SU-DHL-6 (cell line): ENCODE data around the gene SNX4.

Experiments
- H2AFZ ChIP-seq: fragments of 200-600 bp; sonication (generic); 2 replicates; pipeline ENCODE4 v1.6.1; 2014; ENCODE audit warnings: low read depth, mild to moderate bottlenecking, moderate library complexity, mixed read lengths, antibody characterized with exemption, low read length; ENCODE audit not compliant: severe bottlenecking
- H3F3A ChIP-seq: fragments of 200-600 bp; shearing (Covaris generic); 2 replicates; pipeline ENCODE4 v1.6.0; 2016; ENCODE audit warnings: antibody characterized with exemption, mild to moderate bottlenecking; ENCODE audit not compliant: insufficient read depth
- H3K27ac ChIP-seq: fragments of 200-600 bp; sonication (generic); 2 replicates; pipeline ENCODE4 v1.5.1; 2016; ENCODE audit warnings: low read depth, mild to moderate bottlenecking, low read length, moderate library complexity, mixed read lengths
- H3K27me3 ChIP-seq: fragments of 200-600 bp; sonication (generic), shearing (Covaris generic); 2 replicates; pipeline ENCODE4 v1.6.0; 2014; ENCODE audit warnings: mild to moderate bottlenecking, low read length
- H3K36me3 ChIP-seq: fragments of 200-600 bp; sonication (generic); 2 replicates; pipeline ENCODE4 v1.6.1; 2014; ENCODE audit warnings: mild to moderate bottlenecking, low read length, mixed read lengths
- H3K4me2 ChIP-seq: fragments of 300-600, 200-600 bp; shearing (Covaris generic), sonication (generic); 2 replicates; pipeline ENCODE4 v1.6.0; 2014; ENCODE audit warnings: low read length, low read depth, mild to moderate bottlenecking; ENCODE audit not compliant: poor library complexity, severe bottlenecking
- H3K4me3 ChIP-seq: fragments of 200-600 bp; sonication (generic); 2 replicates; pipeline ENCODE4 v1.5.1; 2014; ENCODE audit warnings: antibody characterized with exemption, low read length, mild to moderate bottlenecking, mixed read lengths; ENCODE audit not compliant: insufficient read depth, poor library complexity, severe bottlenecking
- H3K79me2 ChIP-seq: fragments of 200-600 bp; sonication (generic); 2 replicates; pipeline ENCODE4 v1.6.1; 2014; ENCODE audit warnings: mild to moderate bottlenecking, low read length, moderate library complexity; ENCODE audit not compliant: insufficient read depth
- H3K9ac ChIP-seq: fragments of 200-600 bp; sonication (generic); 2 replicates; pipeline ENCODE4 v1.7.0; 2014; ENCODE audit warnings: mild to moderate bottlenecking, low read length
- H3K9me2 ChIP-seq: fragments of 200-600 bp; sonication (generic); replicated peaks from 2 replicates; pipeline ENCODE4 v1.6.1; 2014; ENCODE audit warnings: low read length; ENCODE audit not compliant: insufficient read depth
- H3K9me3 ChIP-seq: fragments of 200-600 bp; sonication (generic); 2 replicates; pipeline ENCODE4 v1.6.1; 2014; ENCODE audit warnings: low read length, mixed read lengths; ENCODE audit not compliant: insufficient read depth
- H4K20me1 ChIP-seq: fragments of 200-600 bp; sonication (generic); 2 replicates; pipeline ENCODE4 v1.6.1; 2014; ENCODE audit warnings: low read depth, mild to moderate bottlenecking, antibody characterized with exemption, low read length, moderate library complexity, mixed read lengths
- EZH2phosphoT487 ChIP-seq: fragments of 200-600 bp; sonication (generic), shearing (Covaris generic); conservative IDR thresholded peaks from 2 replicates; pipeline ENCODE4 v1.6.1; 2018; ENCODE audit warnings: mild to moderate bottlenecking, antibody characterized with exemption, low read length, moderate library complexity, mixed read lengths
- TF ChIP-seq, protein P1 (sequence below): fragments of 200-600 bp; sonication (generic); IDR thresholded peaks from one replicate; pipeline ENCODE4 v1.5.1; 2017; ENCODE audit warnings: antibody characterized with exemption, mild to moderate bottlenecking, low read length, moderate library complexity; ENCODE audit not compliant: insufficient read depth, poor library complexity, severe bottlenecking

The SNX4 gene

DNA sequence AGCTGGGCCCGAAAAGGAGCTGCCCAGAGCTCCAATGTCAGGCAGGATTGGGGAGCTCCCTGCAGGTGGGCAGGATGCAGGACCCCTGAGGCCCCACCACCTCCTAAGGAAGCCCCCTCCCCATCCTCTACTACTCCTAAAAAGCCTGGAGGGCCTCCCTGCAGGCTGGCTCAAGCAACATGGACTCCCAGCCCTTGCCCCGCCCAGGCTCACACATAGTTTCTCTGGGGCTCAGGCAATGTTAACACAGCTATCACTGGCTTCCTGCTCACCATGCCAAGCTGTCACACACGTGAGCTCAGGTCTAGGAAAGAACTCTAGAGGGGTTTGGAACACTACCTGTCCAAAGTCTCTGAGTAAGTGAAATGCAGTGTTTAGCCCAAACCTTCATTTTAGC is 79.4 kb downstream of the SNX4 start:
- Histone ChIP-seq H3F3A (peaks cover 5% of the 10 kb centered on the region; the same call in 1 of the 2 replicates), H4K20me1 (no peaks in the 10 kb centered on the region), H3K27ac (no peak overlapping the region), H3K4me2 (no peak overlapping the region), H3K9me2 (no peaks in the 10 kb centered on the region), H3K27me3 (no peaks in the 10 kb centered on the region), H3K4me3 (no peak overlapping the region), H2AFZ (no peak overlapping the region), H3K79me2 (no peaks in the 10 kb centered on the region), H3K9me3 (no peaks in the 10 kb centered on the region), H3K36me3 (no peaks in the 10 kb centered on the region), H3K9ac (no peak overlapping the region)
- no peak for TF ChIP-seq EZH2phosphoT487
- TF ChIP-seq, protein P1, sequence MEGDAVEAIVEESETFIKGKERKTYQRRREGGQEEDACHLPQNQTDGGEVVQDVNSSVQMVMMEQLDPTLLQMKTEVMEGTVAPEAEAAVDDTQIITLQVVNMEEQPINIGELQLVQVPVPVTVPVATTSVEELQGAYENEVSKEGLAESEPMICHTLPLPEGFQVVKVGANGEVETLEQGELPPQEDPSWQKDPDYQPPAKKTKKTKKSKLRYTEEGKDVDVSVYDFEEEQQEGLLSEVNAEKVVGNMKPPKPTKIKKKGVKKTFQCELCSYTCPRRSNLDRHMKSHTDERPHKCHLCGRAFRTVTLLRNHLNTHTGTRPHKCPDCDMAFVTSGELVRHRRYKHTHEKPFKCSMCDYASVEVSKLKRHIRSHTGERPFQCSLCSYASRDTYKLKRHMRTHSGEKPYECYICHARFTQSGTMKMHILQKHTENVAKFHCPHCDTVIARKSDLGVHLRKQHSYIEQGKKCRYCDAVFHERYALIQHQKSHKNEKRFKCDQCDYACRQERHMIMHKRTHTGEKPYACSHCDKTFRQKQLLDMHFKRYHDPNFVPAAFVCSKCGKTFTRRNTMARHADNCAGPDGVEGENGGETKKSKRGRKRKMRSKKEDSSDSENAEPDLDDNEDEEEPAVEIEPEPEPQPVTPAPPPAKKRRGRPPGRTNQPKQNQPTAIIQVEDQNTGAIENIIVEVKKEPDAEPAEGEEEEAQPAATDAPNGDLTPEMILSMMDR = no peak

DNA sequence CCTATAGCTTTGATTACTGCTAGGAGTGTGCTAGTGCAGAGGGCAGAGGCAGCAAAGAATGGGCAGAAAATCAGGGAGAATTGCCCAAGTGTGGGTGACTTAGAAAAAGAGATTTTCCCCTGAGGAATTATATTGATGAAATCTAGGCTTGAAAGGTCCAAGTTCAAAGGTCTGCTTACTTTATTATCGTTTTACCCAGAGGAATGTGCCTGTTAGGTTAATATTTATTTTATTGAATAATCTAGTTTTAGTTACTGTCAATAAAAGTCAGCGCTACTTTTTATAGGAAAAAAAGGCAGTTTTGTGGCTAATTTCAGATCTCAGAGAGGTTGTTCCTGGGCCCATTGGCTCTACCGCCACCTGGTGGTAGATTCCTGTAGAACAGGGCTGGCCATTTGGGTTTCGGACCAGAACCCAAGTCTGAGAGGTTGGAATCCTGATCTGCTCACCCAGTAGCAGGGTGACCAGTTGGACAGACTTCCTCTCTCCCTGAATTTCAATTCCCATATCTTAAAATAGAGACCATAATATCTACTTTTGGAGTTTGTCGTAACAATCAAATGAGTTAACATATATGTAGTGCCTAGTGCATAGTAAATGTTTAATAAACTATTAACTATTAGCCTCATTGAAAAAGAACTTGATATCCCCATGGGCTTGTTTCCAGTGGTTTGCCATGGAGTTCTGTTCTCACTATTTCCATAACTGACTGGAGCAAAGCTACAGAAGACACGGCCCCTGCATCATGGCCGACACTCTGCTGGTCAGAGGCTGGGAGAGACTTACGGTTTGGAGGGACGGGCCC is 82.2 kb downstream of the SNX4 start:
- no peak overlapping the region for H3K9ac ChIP-seq
- no peak overlapping the region for H3K4me2 ChIP-seq
- H3K79me2 ChIP-seq = no peaks in the 10 kb centered on the region
- no peaks in the 10 kb centered on the region for H3K9me3 ChIP-seq
- H3K27ac ChIP-seq = no peak overlapping the region
- H3K4me3 ChIP-seq = no peak overlapping the region
- H2AFZ ChIP-seq = no peak overlapping the region
- no peaks in the 10 kb centered on the region for H4K20me1 ChIP-seq
- H3K36me3 ChIP-seq = no peaks in the 10 kb centered on the region
- TF ChIP-seq EZH2phosphoT487 = no peak
- TF ChIP-seq, protein P1 = peak; percentile 87
- no peaks in the 10 kb centered on the region for H3K9me2 ChIP-seq
- peaks cover 4% of the 10 kb centered on the region; the same call in 1 of the 2 replicates for H3F3A ChIP-seq
- no peaks in the 10 kb centered on the region for H3K27me3 ChIP-seq

DNA sequence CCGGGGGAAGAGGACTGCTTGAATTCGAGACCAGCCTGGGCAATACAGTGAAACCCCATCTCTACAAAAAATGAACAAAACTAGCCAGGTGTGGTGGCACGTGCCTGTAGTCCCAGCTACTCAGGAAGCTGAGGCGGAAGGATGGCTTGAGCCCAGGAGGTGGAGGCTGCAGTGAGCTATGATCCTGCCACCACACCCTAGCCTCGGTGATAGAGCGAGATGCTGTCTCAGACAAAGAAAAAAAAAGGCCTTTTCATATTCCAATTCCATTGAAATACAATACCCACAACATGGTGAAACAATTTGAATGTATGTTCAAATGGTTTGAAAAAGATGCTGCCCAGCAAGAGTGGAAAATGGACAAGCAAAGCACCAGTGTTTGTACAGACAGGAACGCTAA is 83.1 kb downstream of the SNX4 start:
- Histone ChIP-seq H4K20me1 (no peaks in the 10 kb centered on the region), H3K9me3 (no peaks in the 10 kb centered on the region), H3K4me3 (no peak overlapping the region), H3K9me2 (no peaks in the 10 kb centered on the region), H3K9ac (no peak overlapping the region), H3F3A (no peaks in the 10 kb centered on the region), H3K36me3 (no peaks in the 10 kb centered on the region), H3K27ac (no peak overlapping the region), H2AFZ (no peak overlapping the region), H3K4me2 (no peak overlapping the region), H3K27me3 (no peaks in the 10 kb centered on the region), H3K79me2 (no peaks in the 10 kb centered on the region)
- TF ChIP-seq, protein P1 = no peak
- no peak for TF ChIP-seq EZH2phosphoT487
